HepG2 (cell line): Measurements from ENCODE around the gene PEX11G. TPM values are rescaled to one million over a fixed set of nuclear protein-coding genes. Genes with fewer than 3 reads are reported as not detected.

Experiments used
- ATAC-seq: fragments of 200-7000 bp; cut with Tn5 transposase; 3 replicates; pipeline ENCODE4 v1.9.1; 2020; ENCODE audit warnings: mild to moderate bottlenecking, moderate library complexity
- BruUV-seq: library from RNA; stranded (reverse); fragments of 400-500 nt; replicated peaks from 2 replicates; lab custom pipeline; 2021; lab: Mats Ljungman, UMichigan
- CTCF ChIA-PET: fragments of 300-600 bp; formaldehyde crosslinking; extraction: SDS; loops from one replicate; lab custom pipeline; 2021; ENCODE audit warnings: low total read pairs, inconsistent platforms, low intra/inter-chr PET ratio; lab: Yijun Ruan, JAX
- POLR2A ChIA-PET: fragments of 350-600 bp; sonication (Branson Sonifier 250); formaldehyde crosslinking; loops from one replicate; lab custom pipeline; 2020; ENCODE audit warnings: antibody characterized with exemption, inconsistent platforms; lab: Yijun Ruan, JAX
- DNase-seq: peaks from one replicate; pipeline ENCODE4 v3.0.0-alpha.2; 2015; ENCODE audit warnings: low spot score
- FAIRE-seq: peaks from 3 replicates; lab custom pipeline; 2011; peaks lifted over from hg19 to GRCh38; lab: Jason Lieb, UNC
- H2AFZ ChIP-seq: one replicate; pipeline ENCODE4 v1.6.1; 2011; ENCODE audit warnings: low read length, inconsistent platforms
- H3K27ac ChIP-seq: fragments of 300-600 bp; 3 replicates; pipeline ENCODE4 v1.8.0; 2011; ENCODE audit warnings: mixed run types, mild to moderate bottlenecking, mixed read lengths, low read length, inconsistent platforms; ENCODE audit not compliant: insufficient read depth; ENCODE audit errors: extremely low read length
- H3K27me3 ChIP-seq, 2 experiments: fragments of 200-600 bp in 1 of 2; 2 replicates in 1 of 2; 3 replicates in 1 of 2; pipeline versions ENCODE4 v1.6.0 to v1.8.0; 2011; ENCODE audit warnings: low read length in 2 of 2, mild to moderate bottlenecking in 2 of 2, moderate library complexity in 2 of 2, inconsistent platforms in 1 of 2; ENCODE audit not compliant: insufficient read depth in 2 of 2, control insufficient read depth in 1 of 2
- H3K36me3 ChIP-seq, 2 experiments: fragments of 200-600 bp in 1 of 2; replicated peaks in 1 of 2; 2 replicates in 1 of 2; 3 replicates in 1 of 2; pipeline versions ENCODE4 v1.5.1 to v1.8.0; 2011; ENCODE audit warnings: low read length in 2 of 2, inconsistent platforms in 1 of 2; ENCODE audit not compliant: insufficient read depth in 2 of 2, control insufficient read depth in 1 of 2
- H3K4me1 ChIP-seq: 2 replicates; pipeline ENCODE4 v1.5.1; 2012; ENCODE audit warnings: low read length, inconsistent platforms; ENCODE audit not compliant: insufficient read depth
- H3K4me2 ChIP-seq: 2 replicates; pipeline ENCODE4 v1.6.0; 2011; ENCODE audit warnings: low read depth, low read length, inconsistent platforms
- H3K4me3 ChIP-seq, 3 experiments: fragments of 200-600 bp in 1 of 3; sonication (generic), shearing (Covaris generic) in 1 of 3; replicated peaks in 1 of 3; 2 replicates each; pipeline ENCODE4 v1.5.1; 2011 to 2016; ENCODE audit warnings: low read length in 3 of 3, inconsistent platforms in 2 of 3, low read depth in 2 of 3, mild to moderate bottlenecking in 2 of 3, control low read depth in 1 of 3, mixed read lengths in 1 of 3; ENCODE audit not compliant: insufficient read depth in 1 of 3
- H3K79me2 ChIP-seq: one replicate; pipeline ENCODE4 v1.6.1; 2011; ENCODE audit warnings: low read length, inconsistent platforms; ENCODE audit not compliant: insufficient read depth
- H3K9ac ChIP-seq: 2 replicates; pipeline ENCODE4 v1.6.0; 2011; ENCODE audit warnings: mild to moderate bottlenecking, low read depth, low read length, inconsistent platforms; ENCODE audit not compliant: insufficient read depth
- H3K9me3 ChIP-seq: 2 replicates; pipeline ENCODE4 v1.5.1; 2012; ENCODE audit warnings: mild to moderate bottlenecking, low read length
- H4K20me1 ChIP-seq: 2 replicates; pipeline ENCODE4 v1.6.0; 2011; ENCODE audit warnings: inconsistent platforms, mild to moderate bottlenecking, low read length, moderate library complexity; ENCODE audit not compliant: insufficient read depth
- MEIS1 ChIP-seq: sonication (generic); formaldehyde crosslinking; IDR thresholded peaks from 2 replicates; pipeline ENCODE4 v1.9.0; 2021; ENCODE audit warnings: mild to moderate bottlenecking, missing genetic modification reagents, moderate library complexity, borderline replicate concordance
- SALL1 ChIP-seq: sonication (generic); formaldehyde crosslinking; IDR thresholded peaks from 2 replicates; pipeline ENCODE4 v1.8.0; 2022; ENCODE audit warnings: mild to moderate bottlenecking, missing genetic modification reagents
- ZBTB38 ChIP-seq: sonication (generic); formaldehyde crosslinking; IDR thresholded peaks from 2 replicates; pipeline ENCODE4 v1.5.1; 2020; ENCODE audit warnings: mild to moderate bottlenecking, missing genetic modification reagents
- ZNF264 ChIP-seq: sonication (generic); formaldehyde crosslinking; IDR thresholded peaks from 2 replicates; pipeline ENCODE4 v1.4.0; 2020; ENCODE audit warnings: missing genetic modification reagents
- ZNF761 ChIP-seq: sonication (generic); formaldehyde crosslinking; conservative IDR thresholded peaks from 2 replicates; pipeline ENCODE4 v1.4.0; 2020; ENCODE audit warnings: mild to moderate bottlenecking, missing genetic modification reagents
- WGBS: methylation state at CpG from one replicate; pipeline ENCODE4 v1.1.6; 2017; ENCODE audit warnings: low lambda C conversion rate; 5-methylcytosine and 5-hydroxymethylcytosine counted together
- in situ Hi-C: cut with HindIII; loops from 2 replicates; pipeline ENCODE4 v1.10.0; 2017; ENCODE audit warnings: low pct_unique_long_range_greater_than_20kb; ENCODE audit not compliant: extremely low pct_ligation_motif_present
- intact Hi-C: fragments of 100-400 bp; cut with micrococcal nuclease; formaldehyde crosslinking; loops from one replicate; pipeline ENCODE4 v1.10.0; 2022; ENCODE audit not compliant: unreplicated experiment
- polyA plus RNA-seq, 8 experiments: library from polyadenylated mRNA; depleted of rRNA in 3 of 8; stranded (reverse) in 7 of 8; unstranded in 1 of 8; fragments of >200 nt; fragmentation: Illumina TruSeq in 4 of 8; extraction: Trizol in 4 of 8; gene quantifications; 2 replicates each; pipeline versions ENCODE4 v1.2.1 to v1.2.3, GENCODE V29; 2011 to 2016; ENCODE audit warnings: low read depth in 4 of 8, missing spikeins in 1 of 8, mixed read lengths in 1 of 8; ENCODE audit not compliant: insufficient read depth in 1 of 8
- total RNA-seq, 5 experiments: library from RNA; depleted of rRNA; stranded (reverse); fragments of >200 nt; fragmentation: Illumina TruSeq; extraction: Trizol; gene quantifications; 2 replicates each; pipeline ENCODE4 v1.2.3, GENCODE V29; 2016; ENCODE audit warnings: low read depth in 1 of 5
- TF ChIP-seq, protein P1 (sequence below): sonication (generic); formaldehyde crosslinking; conservative IDR thresholded peaks from 2 replicates; pipeline ENCODE4 v1.8.1; 2023; ENCODE audit warnings: missing genetic modification reagents
- TF ChIP-seq, protein P2 (sequence below): IDR thresholded peaks from 2 replicates; pipeline ENCODE4 v1.4.0; 2020; ENCODE audit warnings: mild to moderate bottlenecking, missing genetic modification reagents

Gene PEX11G
- total and polyA plus RNA-seq, 2 of the 13 experiments (the other 11 are each of a cell fraction or from before 2014, with no cell fraction given), result not detected

DNA sequence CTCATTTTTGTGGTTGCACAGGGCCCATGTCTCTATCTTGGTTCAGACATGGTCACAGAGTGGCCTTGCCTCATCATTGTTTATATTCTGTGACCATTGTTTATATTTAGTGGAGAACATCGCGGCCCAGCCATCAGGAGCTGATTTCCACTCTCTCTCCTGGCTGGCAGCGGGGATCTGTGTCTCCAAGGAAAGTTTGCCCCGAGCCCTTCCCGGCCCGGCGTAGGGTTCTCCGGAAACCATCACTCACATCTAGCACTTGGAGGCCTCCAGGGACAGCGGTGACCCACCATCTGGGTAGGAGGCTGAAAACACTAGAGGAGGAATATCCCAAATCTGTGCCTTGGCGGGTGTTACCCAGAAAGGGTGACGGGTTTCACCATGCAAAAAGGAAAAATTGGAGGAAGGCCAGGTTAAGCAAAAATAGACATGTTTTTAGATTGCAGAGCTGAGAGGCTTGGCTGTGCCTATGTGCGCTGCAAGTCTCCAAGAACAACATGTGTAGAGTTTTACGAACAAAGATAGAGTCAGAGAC lies 26.3 kb upstream of the PEX11G start:
- ATAC-seq (no peak), DNase-seq (no peak), FAIRE-seq (no peak)
- Histone ChIP-seq H3K79me2 (no peaks in the 10 kb centered on the region), H3K4me3 (peak overlapping the region; percentile 51 to 75 (median 62); a peak in 5 of 6 replicates), H3K27me3 (no peaks in the 10 kb centered on the region; a peak in 1 of 5 replicates), H4K20me1 (no peaks in the 10 kb centered on the region), H3K4me2 (peak overlapping the region; percentile 80), H3K9ac (peak overlapping the region; percentile 75), H3K36me3 (no peaks in the 10 kb centered on the region), H2AFZ (peak overlapping the region; percentile 93), H3K4me1 (peaks cover 18% of the 10 kb centered on the region), H3K9me3 (no peaks in the 10 kb centered on the region), H3K27ac (no peak overlapping the region)
- intact Hi-C loops, result no loop called here
- BruUV-seq, result no TSS peak
- ChIA-PET CTCF (no interaction called here), POLR2A (interaction anchor here (1.9 kb wide), 1 partner anchor 9 kb away, joined by 7 read pairs; no protein-coding TSS in a partner anchor)
- peak; percentile 34; the same call in 1 of the 2 replicates for TF ChIP-seq ZBTB38 (CRISPR knock-in tag)
- TF ChIP-seq MEIS1 (CRISPR knock-in tag), result 0 out of 2 replicates have a peak, but pooled peaks have one; percentile 33
- no peak for TF ChIP-seq ZNF264 (CRISPR knock-in tag)
- TF ChIP-seq, protein P1, sequence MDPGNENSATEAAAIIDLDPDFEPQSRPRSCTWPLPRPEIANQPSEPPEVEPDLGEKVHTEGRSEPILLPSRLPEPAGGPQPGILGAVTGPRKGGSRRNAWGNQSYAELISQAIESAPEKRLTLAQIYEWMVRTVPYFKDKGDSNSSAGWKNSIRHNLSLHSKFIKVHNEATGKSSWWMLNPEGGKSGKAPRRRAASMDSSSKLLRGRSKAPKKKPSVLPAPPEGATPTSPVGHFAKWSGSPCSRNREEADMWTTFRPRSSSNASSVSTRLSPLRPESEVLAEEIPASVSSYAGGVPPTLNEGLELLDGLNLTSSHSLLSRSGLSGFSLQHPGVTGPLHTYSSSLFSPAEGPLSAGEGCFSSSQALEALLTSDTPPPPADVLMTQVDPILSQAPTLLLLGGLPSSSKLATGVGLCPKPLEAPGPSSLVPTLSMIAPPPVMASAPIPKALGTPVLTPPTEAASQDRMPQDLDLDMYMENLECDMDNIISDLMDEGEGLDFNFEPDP (CRISPR knock-in tag), result 0 out of 2 replicates have a peak, but pooled peaks have one; percentile 37
- TF ChIP-seq ZNF761 (CRISPR knock-in tag), result no peak
- TF ChIP-seq, protein P2, sequence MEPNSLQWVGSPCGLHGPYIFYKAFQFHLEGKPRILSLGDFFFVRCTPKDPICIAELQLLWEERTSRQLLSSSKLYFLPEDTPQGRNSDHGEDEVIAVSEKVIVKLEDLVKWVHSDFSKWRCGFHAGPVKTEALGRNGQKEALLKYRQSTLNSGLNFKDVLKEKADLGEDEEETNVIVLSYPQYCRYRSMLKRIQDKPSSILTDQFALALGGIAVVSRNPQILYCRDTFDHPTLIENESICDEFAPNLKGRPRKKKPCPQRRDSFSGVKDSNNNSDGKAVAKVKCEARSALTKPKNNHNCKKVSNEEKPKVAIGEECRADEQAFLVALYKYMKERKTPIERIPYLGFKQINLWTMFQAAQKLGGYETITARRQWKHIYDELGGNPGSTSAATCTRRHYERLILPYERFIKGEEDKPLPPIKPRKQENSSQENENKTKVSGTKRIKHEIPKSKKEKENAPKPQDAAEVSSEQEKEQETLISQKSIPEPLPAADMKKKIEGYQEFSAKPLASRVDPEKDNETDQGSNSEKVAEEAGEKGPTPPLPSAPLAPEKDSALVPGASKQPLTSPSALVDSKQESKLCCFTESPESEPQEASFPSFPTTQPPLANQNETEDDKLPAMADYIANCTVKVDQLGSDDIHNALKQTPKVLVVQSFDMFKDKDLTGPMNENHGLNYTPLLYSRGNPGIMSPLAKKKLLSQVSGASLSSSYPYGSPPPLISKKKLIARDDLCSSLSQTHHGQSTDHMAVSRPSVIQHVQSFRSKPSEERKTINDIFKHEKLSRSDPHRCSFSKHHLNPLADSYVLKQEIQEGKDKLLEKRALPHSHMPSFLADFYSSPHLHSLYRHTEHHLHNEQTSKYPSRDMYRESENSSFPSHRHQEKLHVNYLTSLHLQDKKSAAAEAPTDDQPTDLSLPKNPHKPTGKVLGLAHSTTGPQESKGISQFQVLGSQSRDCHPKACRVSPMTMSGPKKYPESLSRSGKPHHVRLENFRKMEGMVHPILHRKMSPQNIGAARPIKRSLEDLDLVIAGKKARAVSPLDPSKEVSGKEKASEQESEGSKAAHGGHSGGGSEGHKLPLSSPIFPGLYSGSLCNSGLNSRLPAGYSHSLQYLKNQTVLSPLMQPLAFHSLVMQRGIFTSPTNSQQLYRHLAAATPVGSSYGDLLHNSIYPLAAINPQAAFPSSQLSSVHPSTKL, result no peak
- 0 out of 2 replicates have a peak, but pooled peaks have one; percentile 6 for TF ChIP-seq SALL1 (CRISPR knock-in tag)
- WGBS, result 77% methylated on average over 13 of the region's 13 CpGs
- in situ Hi-C loops, result no loop called here
